HAP-1 (cell line): ENCODE data around the gene FBH1.
A peak's percentile ranks its signal among the peaks of the same experiment; 100 is the strongest.

ENCODE experiments used
- DNase-seq, 2 experiments: peaks; one replicate each; pipeline ENCODE4 v3.0.0-alpha.2; 2016 to 2020; ENCODE audit warnings: low spot score in 2 of 2
- H3K27me3 ChIP-seq: fragments of 250-450 bp; sonication (Bioruptor Pico); 2 replicates; pipeline ENCODE4 v1.5.1; 2020; ENCODE audit warnings: low read depth, mild to moderate bottlenecking, moderate library complexity
- H3K36me3 ChIP-seq: fragments of 250-450 bp; sonication (Bioruptor Pico); replicated peaks from 2 replicates; pipeline ENCODE4 v1.5.1; 2020; ENCODE audit warnings: mild to moderate bottlenecking
- H3K4me1 ChIP-seq: fragments of 250-450 bp; sonication (Bioruptor Pico); 2 replicates; pipeline ENCODE4 v1.5.1; 2020; ENCODE audit warnings: mild to moderate bottlenecking
- H3K4me3 ChIP-seq: fragments of 250-450 bp; sonication (Bioruptor Pico); 2 replicates; pipeline ENCODE4 v1.5.1; 2020; ENCODE audit warnings: mild to moderate bottlenecking, moderate library complexity
- H3K9me3 ChIP-seq: fragments of 250-450 bp; sonication (Bioruptor Pico); 2 replicates; pipeline ENCODE4 v1.5.1; 2020; ENCODE audit warnings: mild to moderate bottlenecking, moderate library complexity
- in situ Hi-C: fragments of 300-500 bp; cut with MboI; formaldehyde crosslinking; loops from 3 replicates; pipeline ENCODE4 v1.14.3; 2020; ENCODE audit warnings: low sequenced_read_pairs, inconsistent platforms, mixed read lengths

FBH1 gene

GRCh38 chr10:5968037-5968680 lies 78.1 kb downstream of the FBH1 start:
- Histone ChIP-seq H3K9me3 (no peaks in the 10 kb centered on the region), H3K27me3 (no peaks in the 10 kb centered on the region), H3K4me1 (no peaks in the 10 kb centered on the region), H3K4me3 (no peak overlapping the region), H3K36me3 (no peaks in the 10 kb centered on the region)
- in situ Hi-C loops, result no loop called here
- DNase-seq, result no peak

GRCh38 chr10:5968681-5969453 lies 78.8 kb downstream of the FBH1 start:
- Histone ChIP-seq H3K36me3 (no peaks in the 10 kb centered on the region), H3K4me1 (no peaks in the 10 kb centered on the region), H3K9me3 (no peaks in the 10 kb centered on the region), H3K27me3 (no peaks in the 10 kb centered on the region), H3K4me3 (no peak overlapping the region)
- in situ Hi-C loops, result no loop called here
- no peak for DNase-seq

- Histone ChIP-seq H3K9me3 (no peaks in the 10 kb centered on the region), H3K27me3 (0 out of 2 replicates have a peak, but pooled peaks cover 2% of the 10 kb centered on the region), H3K4me3 (no peak overlapping the region), H3K36me3 (no peaks in the 10 kb centered on the region), H3K4me1 (no peaks in the 10 kb centered on the region)
- no peak for DNase-seq
- in situ Hi-C loops, result no loop called here
Measured at GRCh38 chr10:5970066-5970465, 80.0 kb downstream of the FBH1 start.

- no peak for DNase-seq
- in situ Hi-C loops, result no loop called here
- Histone ChIP-seq H3K27me3 (0 out of 2 replicates have a peak, but pooled peaks cover 2% of the 10 kb centered on the region), H3K9me3 (no peaks in the 10 kb centered on the region), H3K4me1 (no peaks in the 10 kb centered on the region), H3K4me3 (no peak overlapping the region), H3K36me3 (no peaks in the 10 kb centered on the region)
Measured at GRCh38 chr10:5970527-5970926, 80.5 kb downstream of the FBH1 start.

GRCh38 chr10:5971315-5971832 lies 81.3 kb downstream of the FBH1 start:
- H3K4me3 ChIP-seq, result no peak overlapping the region
- DNase-seq, result no peak

GRCh38 chr10:5971886-5972285 lies 81.8 kb downstream of the FBH1 start:
- in situ Hi-C loops, result no loop called here
- H3K36me3 ChIP-seq, result no peaks in the 10 kb centered on the region
- no peak for DNase-seq

More at GRCh38 chr10:5971315-5971832, 81.3 kb downstream of the FBH1 start:
- Histone ChIP-seq H3K9me3 (no peaks in the 10 kb centered on the region), H3K36me3 (no peaks in the 10 kb centered on the region), H3K4me1 (no peaks in the 10 kb centered on the region), H3K27me3 (peaks cover 4% of the 10 kb centered on the region)
- in situ Hi-C loops, result no loop called here

GRCh38 chr10:5973069-5973468 lies 83.0 kb downstream of the FBH1 start:
- no peaks in the 10 kb centered on the region for H3K36me3 ChIP-seq
- in situ Hi-C loops, result no loop called here

More at GRCh38 chr10:5971886-5972285, 81.8 kb downstream of the FBH1 start:
- H3K4me1 ChIP-seq, result no peaks in the 10 kb centered on the region
- no peak overlapping the region for H3K4me3 ChIP-seq
- no peaks in the 10 kb centered on the region for H3K9me3 ChIP-seq
- H3K27me3 ChIP-seq, result peaks cover 9% of the 10 kb centered on the region

GRCh38 chr10:5975641-5976473 lies 85.8 kb downstream of the FBH1 start:
- Histone ChIP-seq H3K4me1 (no peaks in the 10 kb centered on the region), H3K36me3 (no peaks in the 10 kb centered on the region), H3K27me3 (peaks cover 23% of the 10 kb centered on the region), H3K9me3 (no peaks in the 10 kb centered on the region), H3K4me3 (no peak overlapping the region)
- no peak for DNase-seq
- in situ Hi-C loops, result no loop called here

More at GRCh38 chr10:5973069-5973468, 83.0 kb downstream of the FBH1 start:
- H3K27me3 ChIP-seq, result peaks cover 17% of the 10 kb centered on the region
- H3K4me1 ChIP-seq, result no peaks in the 10 kb centered on the region
- H3K4me3 ChIP-seq, result no peak overlapping the region
- H3K9me3 ChIP-seq, result no peaks in the 10 kb centered on the region
- no peak for DNase-seq

GRCh38 chr10:5976512-5977470 lies 86.7 kb downstream of the FBH1 start:
- in situ Hi-C loops, result no loop called here
- Histone ChIP-seq H3K4me1 (no peaks in the 10 kb centered on the region), H3K9me3 (no peaks in the 10 kb centered on the region), H3K27me3 (peaks cover 23% of the 10 kb centered on the region), H3K36me3 (no peaks in the 10 kb centered on the region), H3K4me3 (peak overlapping the region; percentile 41)
- DNase-seq, result peak in 1 of 2 experiments; percentile 21

- in situ Hi-C loops, result no loop called here
- no peaks in the 10 kb centered on the region for H3K9me3 ChIP-seq
- no peaks in the 10 kb centered on the region for H3K4me1 ChIP-seq
- no peaks in the 10 kb centered on the region for H3K36me3 ChIP-seq
- H3K27me3 ChIP-seq, result peaks cover 23% of the 10 kb centered on the region
- H3K4me3 ChIP-seq, result peak within 1 kb of the TSS; percentile 41
- peak in 1 of 2 experiments; percentile 41 for DNase-seq
Measured at GRCh38 chr10:5977471-5978229, 87.6 kb downstream of the FBH1 start, which contains the start of gene IL15RA. IL15RA (minus strand) TSS chr10:5977543; CDS start chr10:5977492, 51 bp downstream.

- H3K27me3 ChIP-seq, result peaks cover 23% of the 10 kb centered on the region
- H3K4me1 ChIP-seq, result no peaks in the 10 kb centered on the region
- DNase-seq, result no peak
- H3K4me3 ChIP-seq, result no peak overlapping the region; the same call in 1 of the 2 replicates
- H3K9me3 ChIP-seq, result no peaks in the 10 kb centered on the region
- in situ Hi-C loops, result no loop called here
- H3K36me3 ChIP-seq, result no peaks in the 10 kb centered on the region
Measured at GRCh38 chr10:5978230-5978489, 88.1 kb downstream of the FBH1 start.

- no peak overlapping the region for H3K4me3 ChIP-seq
- no peaks in the 10 kb centered on the region for H3K36me3 ChIP-seq
- H3K9me3 ChIP-seq, result no peaks in the 10 kb centered on the region
- H3K27me3 ChIP-seq, result peaks cover 17% of the 10 kb centered on the region
- in situ Hi-C loops, result no loop called here
- no peak for DNase-seq
- H3K4me1 ChIP-seq, result no peaks in the 10 kb centered on the region
Measured at GRCh38 chr10:5981529-5981928, 91.5 kb downstream of the FBH1 start.
